HEK293 (cell line): ENCODE results near the gene FYB2.

ENCODE experiments used
- KLF16 ChIP-seq: fragments of 450-650 bp; formaldehyde crosslinking; IDR thresholded peaks from 2 replicates; pipeline ENCODE4 v1.5.1; 2017; ENCODE audit warnings: missing biosample characterization, missing genetic modification characterization
- ZNF16 ChIP-seq: fragments of 450-650 bp; formaldehyde crosslinking; IDR thresholded peaks from 2 replicates; pipeline ENCODE4 v1.5.1; 2016; ENCODE audit warnings: low read depth, missing biosample characterization, missing genetic modification characterization
- ZNF184 ChIP-seq: fragments of 450-650 bp; IDR thresholded peaks from 2 replicates; pipeline ENCODE4 v1.5.1; 2018; ENCODE audit warnings: missing biosample characterization, mild to moderate bottlenecking, missing genetic modification characterization
- ZNF747 ChIP-seq: fragments of 450-650 bp; formaldehyde crosslinking; IDR thresholded peaks from 2 replicates; pipeline ENCODE4 v1.5.1; 2016; ENCODE audit warnings: missing biosample characterization, missing genetic modification characterization
- TF ChIP-seq, protein P1 (sequence below): fragments of 450-650 bp; formaldehyde crosslinking; IDR thresholded peaks from 2 replicates; pipeline ENCODE4 v1.5.1; 2016; ENCODE audit warnings: missing biosample characterization, missing genetic modification characterization

DNA sequence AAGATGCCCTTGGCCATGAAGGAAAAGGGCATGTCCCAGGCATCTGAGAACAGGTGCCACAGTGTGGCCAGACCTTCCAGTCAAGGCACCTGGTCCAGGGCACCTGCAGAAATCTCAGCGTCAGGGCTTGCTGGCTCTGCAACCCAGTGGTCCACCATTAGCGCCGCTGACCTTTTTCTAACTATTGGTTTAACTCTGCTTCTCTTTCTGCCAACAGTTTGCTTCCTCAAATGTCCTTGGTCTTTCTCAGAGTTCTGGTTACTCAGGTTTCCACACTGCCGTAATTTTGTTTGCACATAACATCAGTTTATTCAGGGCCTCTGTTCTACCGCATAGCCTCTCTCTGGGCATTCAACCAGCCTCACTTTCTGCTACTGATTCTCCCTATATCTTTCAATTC, 16.5 kb upstream of the FYB2 start:
- TF ChIP-seq KLF16 (tag by site-specific recombination) = no peak
- TF ChIP-seq ZNF16 (tag by site-specific recombination) = no peak
- TF ChIP-seq ZNF747 (tag by site-specific recombination) = no peak
- TF ChIP-seq ZNF184 (tag by site-specific recombination) = no peak
- TF ChIP-seq, protein P1, sequence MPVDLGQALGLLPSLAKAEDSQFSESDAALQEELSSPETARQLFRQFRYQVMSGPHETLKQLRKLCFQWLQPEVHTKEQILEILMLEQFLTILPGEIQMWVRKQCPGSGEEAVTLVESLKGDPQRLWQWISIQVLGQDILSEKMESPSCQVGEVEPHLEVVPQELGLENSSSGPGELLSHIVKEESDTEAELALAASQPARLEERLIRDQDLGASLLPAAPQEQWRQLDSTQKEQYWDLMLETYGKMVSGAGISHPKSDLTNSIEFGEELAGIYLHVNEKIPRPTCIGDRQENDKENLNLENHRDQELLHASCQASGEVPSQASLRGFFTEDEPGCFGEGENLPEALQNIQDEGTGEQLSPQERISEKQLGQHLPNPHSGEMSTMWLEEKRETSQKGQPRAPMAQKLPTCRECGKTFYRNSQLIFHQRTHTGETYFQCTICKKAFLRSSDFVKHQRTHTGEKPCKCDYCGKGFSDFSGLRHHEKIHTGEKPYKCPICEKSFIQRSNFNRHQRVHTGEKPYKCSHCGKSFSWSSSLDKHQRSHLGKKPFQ (tag by site-specific recombination) = no peak
